Measurements from ENCODE around the gene RSPH4A.
"Not testable (repeated sequence)": the region's sequence is repeated elsewhere in the genome, so short reads cannot be mapped to it uniquely, and the experiment has no call there.

Gene RSPH4A

DNA sequence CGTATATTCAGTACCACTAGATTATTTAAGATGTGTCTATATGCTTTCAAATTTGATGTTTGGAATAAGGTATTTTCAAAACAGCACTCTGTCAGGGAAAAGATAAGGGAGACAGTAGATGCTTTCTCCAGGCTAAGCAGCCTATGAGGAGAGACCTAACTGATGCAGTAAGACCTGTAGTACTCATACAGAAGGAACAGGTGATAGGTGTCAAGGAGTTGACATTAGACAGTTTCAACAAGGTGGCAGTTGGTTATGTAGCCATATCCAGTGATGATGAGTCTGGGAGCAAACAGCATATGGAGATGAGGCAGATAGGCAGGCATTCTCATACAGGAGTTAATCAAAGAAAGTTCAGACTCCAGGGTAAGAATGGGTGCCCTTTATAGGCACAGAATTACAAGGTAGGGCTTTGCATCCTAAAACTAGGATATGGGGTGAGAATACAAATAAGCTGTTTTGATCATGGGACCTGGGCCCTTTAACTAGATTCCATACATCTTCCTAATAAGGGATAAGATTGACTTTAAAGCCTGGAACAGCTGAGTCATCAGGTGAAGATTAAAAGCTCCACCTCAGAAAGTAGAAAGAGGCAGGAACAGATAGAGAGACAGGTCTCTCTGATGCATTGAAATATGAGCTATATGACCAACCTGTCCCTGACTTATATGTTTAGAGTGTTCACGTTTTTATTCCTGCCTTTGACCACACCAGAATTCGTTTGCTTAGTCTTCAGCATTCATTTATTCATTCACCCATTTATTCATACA, 7.9 kb downstream of the RSPH4A start:
- no peak for DNase-seq (ENCODE audit: low read depth in 4 of 4, low spot score in 1 of 4)

GRCh38 chr6:116625872-116626271, 9.6 kb downstream of the RSPH4A start:
- no peak for DNase-seq (ENCODE audit: low read depth in 4 of 4, low spot score in 1 of 4)

GRCh38 chr6:116629563-116629981, 13.3 kb downstream of the RSPH4A start:
- no peak for DNase-seq (ENCODE audit: low read depth in 4 of 4, low spot score in 1 of 4)

DNA sequence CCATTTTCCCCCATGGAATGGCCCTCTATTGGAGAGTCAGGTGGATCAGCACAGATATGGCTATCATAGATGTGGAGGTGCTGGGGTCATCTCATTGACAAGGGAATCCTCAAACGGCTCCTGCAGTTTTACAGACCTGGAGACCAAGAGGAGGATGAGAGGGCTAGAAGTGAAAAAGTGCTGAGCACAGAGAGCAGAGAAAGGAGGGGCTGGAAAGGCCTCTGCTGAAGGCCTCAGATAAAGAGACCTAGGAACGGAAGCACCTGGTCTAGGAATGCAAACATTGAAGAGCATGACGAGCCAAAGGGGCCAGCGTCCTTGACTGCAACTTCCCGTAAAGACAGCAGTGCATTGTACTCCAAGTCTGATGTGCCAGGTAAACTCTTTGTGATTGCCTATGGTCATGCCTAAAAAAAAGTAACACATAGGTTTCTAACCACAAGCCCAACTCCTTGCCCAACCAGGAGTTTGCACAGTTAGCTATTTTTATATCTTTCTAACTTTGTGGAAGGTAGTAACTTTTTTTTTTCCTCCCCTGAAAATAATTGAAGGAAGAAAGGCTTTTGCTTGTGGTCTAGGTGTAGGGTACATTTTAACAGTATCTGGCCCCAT, 15.2 kb downstream of the RSPH4A start:
- no peak for DNase-seq (ENCODE audit: low read depth in 4 of 4, low spot score in 1 of 4)

- no peak for DNase-seq (ENCODE audit: low read depth in 4 of 4, low spot score in 1 of 4)
These were observed 17.4 kb downstream of the RSPH4A start for GRCh38 chr6:116633685-116634084.

GRCh38 chr6:116648156-116648555, 31.9 kb downstream of the RSPH4A start:
- DNase-seq (ENCODE audit: low read depth in 4 of 4, low spot score in 1 of 4) = no peak

- no peak for DNase-seq (ENCODE audit: low read depth in 4 of 4, low spot score in 1 of 4)
These were observed 32.9 kb downstream of the RSPH4A start for GRCh38 chr6:116649129-116649528.

- no peak for DNase-seq (ENCODE audit: low read depth in 4 of 4, low spot score in 1 of 4)
These were observed 35.6 kb downstream of the RSPH4A start for GRCh38 chr6:116651916-116652315.

DNA sequence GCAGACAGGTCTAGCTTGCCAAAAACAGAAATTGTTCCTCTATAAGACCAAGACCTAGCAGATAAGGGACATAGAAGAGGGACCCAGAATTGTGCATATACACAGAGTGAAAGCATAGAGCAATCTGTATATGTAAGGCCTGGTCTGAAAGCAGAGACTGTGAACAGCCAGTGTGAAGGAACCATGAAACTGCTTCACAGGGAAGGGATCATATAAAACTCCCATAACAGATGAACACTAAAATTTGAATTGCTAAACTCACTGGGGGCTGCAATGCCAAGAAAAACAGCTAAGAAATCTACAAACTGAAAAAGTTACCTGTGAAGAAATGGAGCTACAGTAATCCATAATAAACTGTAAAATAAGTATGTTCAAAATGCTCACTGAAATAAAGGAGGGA, 45.3 kb downstream of the RSPH4A start:
- DNase-seq (ENCODE audit: low read depth in 4 of 4, low spot score in 1 of 4) = no peak

- DNase-seq (ENCODE audit: low read depth in 4 of 4, low spot score in 1 of 4) = no peak
These were observed 45.9 kb downstream of the RSPH4A start for GRCh38 chr6:116662202-116662601.

DNA sequence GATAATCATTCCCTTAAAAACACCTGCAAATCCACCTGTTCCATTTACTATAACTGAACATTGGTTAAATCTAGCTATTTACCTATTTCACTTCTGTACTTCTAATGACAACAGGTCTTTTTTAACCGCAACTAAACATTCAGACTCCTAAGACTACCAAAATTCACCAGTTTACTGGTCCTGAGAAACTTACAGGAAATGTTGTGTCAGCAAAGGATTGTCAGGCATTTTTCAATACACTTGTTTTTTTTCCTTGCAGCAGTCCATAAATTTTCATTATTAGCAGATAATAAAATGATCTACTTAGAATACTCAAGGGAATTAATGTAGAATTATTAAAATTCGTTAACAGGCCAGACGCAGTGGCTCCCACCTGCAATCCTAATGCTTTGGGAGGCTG, 47.0 kb downstream of the RSPH4A start:
- DNase-seq (ENCODE audit: low read depth in 4 of 4, low spot score in 1 of 4) = no peak

DNA sequence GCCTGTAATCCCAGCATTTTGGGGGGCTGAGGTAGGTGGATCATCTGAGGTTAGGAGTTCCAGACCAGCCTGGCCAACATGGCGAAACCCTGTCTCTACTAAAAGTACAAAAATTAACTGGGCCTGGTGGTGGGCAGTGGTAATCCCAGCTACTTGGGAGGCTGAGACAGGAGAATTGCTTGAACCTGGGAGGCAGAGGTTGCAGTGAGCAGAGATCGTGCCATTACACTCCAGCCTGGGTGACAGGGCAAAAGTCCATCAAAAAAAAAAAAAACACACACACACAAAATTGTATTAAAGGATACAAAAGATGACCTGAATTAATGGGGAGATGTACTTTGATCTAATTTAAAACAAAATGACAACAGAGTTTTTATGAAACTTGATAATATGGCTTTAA, 47.9 kb downstream of the RSPH4A start:
- not testable (repeated sequence) for DNase-seq (ENCODE audit: low read depth in 4 of 4, low spot score in 1 of 4)

DNA sequence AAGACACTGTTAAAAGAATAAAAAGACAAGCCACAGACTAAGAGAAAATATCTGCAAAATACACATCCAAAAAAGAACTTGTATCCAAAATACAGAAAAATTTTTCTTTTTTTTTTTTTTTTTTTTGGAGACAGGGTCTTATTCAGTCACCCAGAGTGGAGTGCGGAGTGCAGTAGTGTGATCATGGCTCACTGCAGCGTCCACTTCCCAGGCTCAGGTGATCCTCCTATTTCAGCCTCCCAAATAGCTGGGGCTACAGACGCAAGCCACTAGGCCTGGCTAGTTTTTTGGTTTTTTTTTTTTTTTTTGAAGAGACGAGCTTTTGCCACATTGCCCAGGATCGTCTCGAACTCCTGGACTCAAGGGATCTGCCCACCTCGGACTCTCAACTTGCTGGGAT, 49.2 kb downstream of the RSPH4A start:
- no peak for DNase-seq (ENCODE audit: low read depth in 4 of 4, low spot score in 1 of 4)

DNA sequence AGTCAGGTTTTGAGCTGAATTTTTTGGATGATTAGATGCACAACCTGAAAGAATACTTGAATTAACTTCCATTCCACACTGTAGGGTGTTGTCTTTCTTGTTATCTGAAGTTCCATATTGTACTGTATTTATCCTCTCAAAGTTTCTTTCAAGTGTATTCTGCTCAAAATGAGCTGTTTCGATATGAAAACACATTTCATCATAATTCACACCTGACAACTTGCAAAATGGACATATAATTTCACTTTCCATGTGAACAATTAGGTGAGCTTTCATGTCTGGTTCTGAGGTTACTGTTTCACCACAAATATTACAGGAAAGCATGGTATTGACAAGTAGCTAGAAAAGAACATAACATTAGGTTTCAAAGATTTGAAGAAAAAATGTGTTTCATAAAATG, 50.6 kb downstream of the RSPH4A start:
- DNase-seq (ENCODE audit: low read depth in 4 of 4, low spot score in 1 of 4) = no peak

GRCh38 chr6:116667623-116668022, 51.3 kb downstream of the RSPH4A start:
- no peak for DNase-seq (ENCODE audit: low read depth in 4 of 4, low spot score in 1 of 4)

GRCh38 chr6:116672306-116672705, 56.0 kb downstream of the RSPH4A start:
- no peak for DNase-seq (ENCODE audit: low read depth in 4 of 4, low spot score in 1 of 4)

DNA sequence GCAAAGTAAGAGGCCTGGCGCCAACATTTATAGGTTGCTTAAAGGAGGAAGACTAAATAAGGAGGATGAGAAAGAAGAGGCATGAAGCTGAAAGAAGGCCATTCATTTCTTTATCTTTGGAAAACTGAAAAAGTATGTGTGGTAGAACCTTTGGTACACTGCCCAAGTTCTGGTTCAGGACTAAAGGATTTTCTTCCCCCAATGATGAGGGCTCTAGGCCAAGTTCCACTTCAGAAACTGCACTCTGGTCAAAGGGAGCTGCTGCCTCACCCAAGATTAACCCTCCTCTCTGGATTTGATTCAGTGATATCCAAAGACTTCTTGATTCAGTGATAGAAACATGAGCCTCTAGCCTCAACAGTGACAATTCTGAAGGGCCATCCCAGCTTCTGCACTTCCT, 59.7 kb downstream of the RSPH4A start:
- no peak for DNase-seq (ENCODE audit: low read depth in 4 of 4, low spot score in 1 of 4)

- peak; percentile 77 to 89 (median 84) for DNase-seq (ENCODE audit: low read depth in 4 of 4, low spot score in 1 of 4)
These were observed 64.8 kb downstream of the RSPH4A start, which contains the start of gene KPNA5 for GRCh38 chr6:116680880-116681672. Gene KPNA5, plus strand, starts transcription at chr6:116681211. Its CDS starts 124 bp downstream, at chr6:116681335.

GRCh38 chr6:116682334-116682712, 66.0 kb downstream of the RSPH4A start:
- no peak for DNase-seq (ENCODE audit: low read depth in 4 of 4, low spot score in 1 of 4)

Measured in stimulated activated CD4-positive, alpha-beta T cell treated with anti-CD3 and anti-CD28 coated beads, Interleukin-1b, Interleukin-23, amount 100 ng/mL, for 24 hours (primary cell).